ENCODE data around the gene HDAC4. TPM values are rescaled to one million over a fixed set of nuclear protein-coding genes. Genes with fewer than 3 reads are reported as not detected.

The HDAC4 gene
- total and polyA plus RNA-seq, 2 of the 4 experiments (the other 2 are of a cell fraction), result 4.1 to 7.2 TPM

DNA sequence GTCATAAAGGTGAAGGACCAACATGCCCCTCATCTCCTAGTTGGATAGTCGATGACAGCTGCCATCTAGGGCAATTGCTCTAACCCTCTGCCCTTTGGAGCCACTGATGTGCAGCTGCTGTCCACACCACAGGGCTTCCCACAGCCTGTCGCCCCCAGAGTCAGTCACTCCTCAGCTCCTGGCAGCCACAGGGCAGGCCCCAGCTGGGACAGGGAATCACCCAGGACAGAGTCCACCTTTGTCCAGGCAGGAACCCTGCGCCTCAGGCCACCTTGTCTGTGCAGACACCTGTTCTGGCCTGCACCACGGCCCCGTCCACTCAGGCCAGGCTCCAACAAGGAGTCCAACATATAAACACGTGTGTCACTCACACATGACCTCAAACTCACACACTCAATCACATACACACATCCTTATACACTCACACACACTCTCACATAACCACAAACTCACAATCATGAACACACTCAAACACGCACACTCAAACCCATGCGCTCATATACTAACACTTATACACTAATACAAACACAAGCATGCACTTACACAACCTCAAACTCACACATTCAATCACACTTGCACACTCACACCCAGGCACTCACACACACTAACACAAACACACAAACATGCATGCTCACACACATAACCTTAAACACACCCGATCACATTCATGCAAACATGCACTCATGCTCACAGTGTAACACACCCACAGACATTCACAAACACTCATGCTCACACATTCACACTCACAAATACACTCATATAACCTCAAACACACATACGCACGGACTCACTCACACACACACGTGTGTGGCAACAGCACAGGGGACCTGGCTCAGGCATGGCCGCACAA is 29.7 kb downstream of the HDAC4 start (continued):
- TF ChIP-seq MAFK (IDR thresholded peaks at IDR 0.05; ENCODE audit: low read depth, low read length), result no peak

- H2BK15ac ChIP-seq (ENCODE audit: low read depth, low read length), result no peak overlapping the region
- no peak overlapping the region for H3K14ac ChIP-seq (replicated peaks; ENCODE audit: low read depth, low read length)
- no peak overlapping the region for H3K23ac ChIP-seq (ENCODE audit: low read depth, low read length)
- H4K8ac ChIP-seq (ENCODE audit: low read depth in 2 of 2, low read length in 2 of 2), result no peak overlapping the region
- ChIA-PET POLR2A (ENCODE audit: unreplicated experiment) (no interaction called here), CTCF (no interaction called here)
- H2BK120ac ChIP-seq (ENCODE audit: low read depth, low read length), result no peak overlapping the region
- H4K20me1 ChIP-seq (ENCODE audit: insufficient read depth, low read length), result peaks cover 41% of the 10 kb centered on the region
- no peak for ATAC-seq (ENCODE audit: low read depth)
- no peak overlapping the region for H3K9ac ChIP-seq (ENCODE audit: low read depth, low read length)
- H3K9me1 ChIP-seq (ENCODE audit: insufficient read depth, low read length), result peaks cover 27% of the 10 kb centered on the region
- no peak overlapping the region for H2AFZ ChIP-seq (replicated peaks; ENCODE audit: low read length, poor library complexity)
- H3K56ac ChIP-seq (ENCODE audit: extremely low read depth, insufficient read depth, low read length), result no peak overlapping the region
- H2BK5ac ChIP-seq (ENCODE audit: low read depth, low read length, poor library complexity, severe bottlenecking), result no peak overlapping the region
- no TSS peak for BruUV-seq (replicated peaks)
- dilution Hi-C loops (cut with HindIII; ENCODE audit: low sequenced_read_pairs, unreplicated experiment) (no loop called here), intact Hi-C loops (cut with micrococcal nuclease) (no loop called here), in situ Hi-C loops (cut with MboI; ENCODE audit: low sequenced_read_pairs) (no loop called here)
- H3K4ac ChIP-seq (ENCODE audit: low read depth, low read length), result no peak overlapping the region
- H3K4me2 ChIP-seq (ENCODE audit: low read depth, low read length), result no peak overlapping the region
- no peak overlapping the region for H2BK20ac ChIP-seq (ENCODE audit: low read depth, low read length)
- no peak overlapping the region for H4K5ac ChIP-seq (ENCODE audit: low read depth, low read length)
- H3K79me1 ChIP-seq (ENCODE audit: low read depth in 1 of 2, low read length in 2 of 2), result peaks cover 47 to 56% of the 10 kb centered on the region in 2 experiments
- H3K36me3 ChIP-seq (ENCODE audit: control insufficient read depth, insufficient read depth, low read length), result peaks cover 30% of the 10 kb centered on the region
- H3K27me3 ChIP-seq (ENCODE audit: control insufficient read depth, insufficient read depth, low read length), result no peaks in the 10 kb centered on the region
- 97% methylated on average over 6 of the region's 9 CpGs; no CpG with 5 or more reads in 1 of the 2 experiments for WGBS, 2 experiments (ENCODE audit: extremely low coverage in 2 of 2, insufficient read length in 1 of 2)
- no peak overlapping the region for H2AK5ac ChIP-seq (ENCODE audit: low read depth, low read length)
- no peak overlapping the region for H3K18ac ChIP-seq (ENCODE audit: low read depth, low read length)
- no peaks in the 10 kb centered on the region; the same call in 1 of the 2 replicates for H3K4me1 ChIP-seq (ENCODE audit: control insufficient read depth, insufficient read depth, low read length)
- TF ChIP-seq RFX5 (IDR thresholded peaks at IDR 0.05; ENCODE audit: low read depth, low read length) (no peak), FOS (IDR thresholded peaks at IDR 0.05; ENCODE audit: low read depth, low read length) (no peak), MXI1 (IDR thresholded peaks at IDR 0.05; ENCODE audit: borderline replicate concordance, low read depth, low read length) (no peak), BHLHE40 (IDR thresholded peaks at IDR 0.05; ENCODE audit: low read depth, low read length) (no peak), CEBPB (IDR thresholded peaks at IDR 0.05; ENCODE audit: low read depth, low read length) (no peak)
- no peak overlapping the region for H3K4me3 ChIP-seq (ENCODE audit: insufficient read depth, low read depth, low read length)
- H4K91ac ChIP-seq (ENCODE audit: insufficient read depth, low read depth, low read length), result no peak overlapping the region
- no peaks in the 10 kb centered on the region for H3K9me3 ChIP-seq (ENCODE audit: control insufficient read depth, insufficient read depth, low read length)
- DNase-seq, result no peak
- no peak overlapping the region for H3K27ac ChIP-seq (ENCODE audit: insufficient read depth, low read length)
- H2AK9ac ChIP-seq (replicated peaks; ENCODE audit: low read depth, low read length, poor library complexity), result no peak overlapping the region
These were observed 30.4 kb downstream of the HDAC4 start for GRCh38 chr2:239370403-239370802.

Data from IMR-90 (cell line).